Activated naive CD4-positive, alpha-beta T cell treated with anti-CD3 and anti-CD28 coated beads for 36 hours (primary cell): ENCODE data around the gene MXRA7. TPM values are rescaled to one million over a fixed set of nuclear protein-coding genes. Genes with fewer than 3 reads are reported as not detected.

Source experiments
- CTCF ChIA-PET: fragments of 350-600 bp; sonication (Branson Sonifier 250); formaldehyde crosslinking; loops from one replicate; lab custom pipeline; 2021; ENCODE audit warnings: antibody characterized with exemption; lab: Charles Lee
- DNase-seq: peaks from one replicate; pipeline ENCODE4 v3.0.0-alpha.2; 2020
- H3K27ac Mint-ChIP-seq: one replicate; pipeline ENCODE4 v1.8.0; 2021; ENCODE audit warnings: mild to moderate bottlenecking, mixed read lengths
- H3K27me3 Mint-ChIP-seq: one replicate; pipeline ENCODE4 v1.8.0; 2021; ENCODE audit warnings: low read depth, mixed read lengths
- H3K36me3 Mint-ChIP-seq: one replicate; pipeline ENCODE4 v1.8.0; 2021; ENCODE audit warnings: low read depth, mixed read lengths
- H3K4me1 Mint-ChIP-seq: one replicate; pipeline ENCODE4 v1.8.0; 2021; ENCODE audit warnings: low read depth, mixed read lengths
- H3K4me3 Mint-ChIP-seq: one replicate; pipeline ENCODE4 v1.8.0; 2021; ENCODE audit warnings: mild to moderate bottlenecking, moderate library complexity, mixed read lengths
- H3K9me3 Mint-ChIP-seq: one replicate; pipeline ENCODE4 v1.8.0; 2021; ENCODE audit warnings: mixed read lengths
- intact Hi-C: fragments of 100-400 bp; cut with micrococcal nuclease; formaldehyde crosslinking; loops from one replicate; pipeline ENCODE4 v1.15.1; 2023
- total RNA-seq, 2 experiments: library from RNA; stranded (reverse); gene quantifications; one replicate each; pipeline ENCODE4 v1.2.3, GENCODE V29; 2021

Gene MXRA7
- total RNA-seq, 2 experiments from 2014 or later = 3.8 to 4.2 TPM

GRCh38 chr17:76686538-76687297 lies 24.0 kb downstream of the MXRA7 start:
- Mint-ChIP-seq H3K9me3 (no peaks in the 10 kb centered on the region), H3K36me3 (no peaks in the 10 kb centered on the region), H3K27me3 (no peaks in the 10 kb centered on the region), H3K27ac (no peak overlapping the region), H3K4me3 (no peak overlapping the region), H3K4me1 (no peaks in the 10 kb centered on the region)
- no peak for DNase-seq
- intact Hi-C loops = no loop called here
- CTCF ChIA-PET = no interaction called here

- no peaks in the 10 kb centered on the region for H3K36me3 Mint-ChIP-seq
- CTCF ChIA-PET = interaction anchor here (1.1 kb wide), 1 partner anchor 62 kb away, joined by 4 read pairs; no protein-coding TSS in a partner anchor
- DNase-seq = no peak
- intact Hi-C loops = no loop called here
- no peak overlapping the region for H3K27ac Mint-ChIP-seq
- H3K4me3 Mint-ChIP-seq = no peak overlapping the region
- no peaks in the 10 kb centered on the region for H3K27me3 Mint-ChIP-seq
- H3K9me3 Mint-ChIP-seq = no peaks in the 10 kb centered on the region
- H3K4me1 Mint-ChIP-seq = no peaks in the 10 kb centered on the region
These were observed 24.9 kb downstream of the MXRA7 start for GRCh38 chr17:76685846-76686245.

GRCh38 chr17:76685366-76685765 lies 25.4 kb downstream of the MXRA7 start:
- H3K4me1 Mint-ChIP-seq = no peaks in the 10 kb centered on the region
- H3K4me3 Mint-ChIP-seq = no peak overlapping the region
- CTCF ChIA-PET = interaction anchor here (1.1 to 1.2 kb wide), 2 partner anchors 61 to 162 kb away, joined by 3 to 4 read pairs; no protein-coding TSS in a partner anchor
- H3K27ac Mint-ChIP-seq = no peak overlapping the region
- no peaks in the 10 kb centered on the region for H3K9me3 Mint-ChIP-seq
- no peaks in the 10 kb centered on the region for H3K27me3 Mint-ChIP-seq
- no peak for DNase-seq
- H3K36me3 Mint-ChIP-seq = no peaks in the 10 kb centered on the region
- intact Hi-C loops = no loop called here

GRCh38 chr17:76684756-76685155 lies 26.0 kb downstream of the MXRA7 start:
- Mint-ChIP-seq H3K27ac (no peak overlapping the region), H3K27me3 (no peaks in the 10 kb centered on the region), H3K4me1 (no peaks in the 10 kb centered on the region), H3K36me3 (no peaks in the 10 kb centered on the region), H3K4me3 (no peak overlapping the region), H3K9me3 (no peaks in the 10 kb centered on the region)
- intact Hi-C loops = no loop called here
- no peak for DNase-seq
- CTCF ChIA-PET = interaction anchor here (1.1 to 1.2 kb wide), 2 partner anchors 61 to 162 kb away, joined by 3 to 4 read pairs; no protein-coding TSS in a partner anchor

- Mint-ChIP-seq H3K9me3 (no peaks in the 10 kb centered on the region), H3K4me3 (no peak overlapping the region), H3K27ac (no peak overlapping the region), H3K36me3 (no peaks in the 10 kb centered on the region), H3K4me1 (no peaks in the 10 kb centered on the region), H3K27me3 (no peaks in the 10 kb centered on the region)
- CTCF ChIA-PET = interaction anchor here (1.2 kb wide), 1 partner anchor 161 kb away, joined by 3 read pairs; no protein-coding TSS in a partner anchor
- intact Hi-C loops = no loop called here
- DNase-seq = no peak
These were observed 26.6 kb downstream of the MXRA7 start for GRCh38 chr17:76683921-76684745.

- intact Hi-C loops = no loop called here
- H3K27me3 Mint-ChIP-seq = no peaks in the 10 kb centered on the region
- H3K4me1 Mint-ChIP-seq = no peaks in the 10 kb centered on the region
- no peaks in the 10 kb centered on the region for H3K9me3 Mint-ChIP-seq
- H3K36me3 Mint-ChIP-seq = no peaks in the 10 kb centered on the region
- H3K4me3 Mint-ChIP-seq = no peak overlapping the region
- no peak overlapping the region for H3K27ac Mint-ChIP-seq
- CTCF ChIA-PET = interaction anchor here (2.4 kb wide), 1 partner anchor 125 kb away, joined by 9 read pairs; no protein-coding TSS in a partner anchor
- DNase-seq = no peak
These were observed 27.6 kb downstream of the MXRA7 start for GRCh38 chr17:76683011-76683755.

GRCh38 chr17:76682296-76682695 lies 28.5 kb downstream of the MXRA7 start:
- H3K36me3 Mint-ChIP-seq = no peaks in the 10 kb centered on the region

GRCh38 chr17:76681222-76682137 lies 29.3 kb downstream of the MXRA7 start:
- no peak overlapping the region for H3K4me3 Mint-ChIP-seq
- H3K27ac Mint-ChIP-seq = no peak overlapping the region
- H3K27me3 Mint-ChIP-seq = no peaks in the 10 kb centered on the region
- no peaks in the 10 kb centered on the region for H3K9me3 Mint-ChIP-seq
- no peaks in the 10 kb centered on the region for H3K36me3 Mint-ChIP-seq
- CTCF ChIA-PET = interaction anchor here (0.6 to 2.4 kb wide), 29 partner anchors 10 to 242 kb away, joined by 3 to 19 read pairs (median 4); partner anchors contain the start of genes MXRA7, ST6GALNAC1 and ST6GALNAC2
- intact Hi-C loops = loop anchor here (1.0 kb wide), 2 partner anchors 123 to 158 kb away; no protein-coding TSS in a partner anchor
- H3K4me1 Mint-ChIP-seq = no peaks in the 10 kb centered on the region
- peak; percentile 83 for DNase-seq

More at GRCh38 chr17:76682296-76682695, 28.5 kb downstream of the MXRA7 start:
- H3K27ac Mint-ChIP-seq = no peak overlapping the region
- CTCF ChIA-PET = interaction anchor here (0.9 to 2.4 kb wide), 18 partner anchors 9 to 243 kb away, joined by 3 to 19 read pairs (median 6); partner anchors contain the start of gene MXRA7
- H3K4me1 Mint-ChIP-seq = no peaks in the 10 kb centered on the region
- H3K27me3 Mint-ChIP-seq = no peaks in the 10 kb centered on the region
- intact Hi-C loops = no loop called here
- no peak for DNase-seq
- no peaks in the 10 kb centered on the region for H3K9me3 Mint-ChIP-seq
- no peak overlapping the region for H3K4me3 Mint-ChIP-seq

GRCh38 chr17:76679239-76679638 lies 31.5 kb downstream of the MXRA7 start:
- CTCF ChIA-PET = interaction anchor here (0.6 kb wide), 2 partner anchors 82 to 229 kb away, joined by 3 read pairs; no protein-coding TSS in a partner anchor
- H3K27ac Mint-ChIP-seq = no peak overlapping the region
- no peaks in the 10 kb centered on the region for H3K9me3 Mint-ChIP-seq
- no peaks in the 10 kb centered on the region for H3K27me3 Mint-ChIP-seq
- no peak overlapping the region for H3K4me3 Mint-ChIP-seq
- no peaks in the 10 kb centered on the region for H3K36me3 Mint-ChIP-seq
- no peak for DNase-seq
- intact Hi-C loops = loop anchor here (5.0 kb wide), 1 partner anchor 37 kb away; the partner anchor contains the start of gene ST6GALNAC1
- H3K4me1 Mint-ChIP-seq = no peaks in the 10 kb centered on the region

- H3K27ac Mint-ChIP-seq = no peak overlapping the region
- H3K27me3 Mint-ChIP-seq = no peaks in the 10 kb centered on the region
- H3K9me3 Mint-ChIP-seq = no peaks in the 10 kb centered on the region
- no peaks in the 10 kb centered on the region for H3K4me1 Mint-ChIP-seq
- H3K4me3 Mint-ChIP-seq = no peak overlapping the region
- no peaks in the 10 kb centered on the region for H3K36me3 Mint-ChIP-seq
- DNase-seq = no peak
- intact Hi-C loops = loop anchor here (5.0 kb wide), 1 partner anchor 36 kb away; the partner anchor contains the start of gene ST6GALNAC1
- CTCF ChIA-PET = interaction anchor here (1.2 kb wide), 1 partner anchor 54 kb away, joined by 3 read pairs; no protein-coding TSS in a partner anchor
These were observed 32.4 kb downstream of the MXRA7 start for GRCh38 chr17:76678330-76678729.
